ENCODE data around the gene CDH22.

CDH22 gene

DNA sequence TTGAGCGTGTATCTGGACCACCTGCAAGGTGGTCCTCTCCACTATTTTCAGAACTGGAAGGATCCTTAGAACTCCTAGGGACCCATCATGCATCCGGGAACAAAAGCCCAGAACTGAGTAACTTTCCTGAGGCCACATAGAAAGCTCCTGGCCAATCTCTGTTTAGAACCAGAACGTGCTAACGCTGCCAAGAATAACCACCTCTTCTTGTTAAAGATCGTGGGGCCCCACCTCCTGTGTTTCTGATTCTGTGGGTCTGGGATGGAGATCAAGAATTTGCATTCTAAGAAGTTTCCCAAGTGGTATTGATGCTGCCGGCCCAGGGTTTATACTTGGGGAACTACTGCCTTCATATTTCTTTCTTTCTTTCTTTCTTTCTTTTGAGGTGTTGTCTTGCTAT, 176.9 kb downstream of the CDH22 start:
- Mint-ChIP-seq H3K4me1 (peaks cover 61 to 68% of the 10 kb centered on the region in 2 donors), H3K4me3 (peak overlapping the region; percentile 20 to 63), H3K9me3 (no peaks in the 10 kb centered on the region), H3K36me3 (peaks cover 18 to 30% of the 10 kb centered on the region in 2 donors), H3K27me3 (peaks cover 0 to 12% of the 10 kb centered on the region in 2 donors), H3K27ac (peak overlapping the region; percentile 83)
- no peak for DNase-seq
- peak; percentile 2 to 6 for ATAC-seq (replicated peaks)

DNA sequence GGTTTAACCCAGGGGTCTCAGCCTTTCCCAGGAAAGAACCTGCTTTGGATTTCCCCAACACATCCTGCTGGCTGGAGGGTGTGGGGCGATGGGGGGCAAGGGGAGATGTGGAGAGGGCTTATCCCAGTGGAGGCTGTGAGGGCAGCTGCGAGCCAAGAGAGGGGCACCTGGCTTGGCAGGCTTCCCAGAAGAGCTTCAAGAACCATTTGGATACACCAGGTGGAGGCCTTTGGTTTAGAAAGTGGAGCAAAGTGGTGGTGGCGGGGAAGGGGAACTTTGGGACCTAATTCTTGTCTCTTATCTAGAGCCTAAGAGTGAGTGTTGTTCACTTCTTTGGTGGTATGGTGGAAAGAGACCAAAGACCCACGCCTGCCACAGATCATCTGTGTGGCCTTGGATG, 177.8 kb downstream of the CDH22 start:
- Mint-ChIP-seq H3K36me3 (peaks cover 25 to 39% of the 10 kb centered on the region in 2 donors), H3K4me1 (peaks cover 61 to 73% of the 10 kb centered on the region in 2 donors), H3K27me3 (peaks cover 0 to 5% of the 10 kb centered on the region in 2 donors), H3K4me3 (peak overlapping the region in 1 of 2 donors; percentile 47), H3K9me3 (no peaks in the 10 kb centered on the region), H3K27ac (peak overlapping the region; percentile 85)
- ATAC-seq (replicated peaks) (peak; percentile 19 to 30), DNase-seq (peak; percentile 26)

DNA sequence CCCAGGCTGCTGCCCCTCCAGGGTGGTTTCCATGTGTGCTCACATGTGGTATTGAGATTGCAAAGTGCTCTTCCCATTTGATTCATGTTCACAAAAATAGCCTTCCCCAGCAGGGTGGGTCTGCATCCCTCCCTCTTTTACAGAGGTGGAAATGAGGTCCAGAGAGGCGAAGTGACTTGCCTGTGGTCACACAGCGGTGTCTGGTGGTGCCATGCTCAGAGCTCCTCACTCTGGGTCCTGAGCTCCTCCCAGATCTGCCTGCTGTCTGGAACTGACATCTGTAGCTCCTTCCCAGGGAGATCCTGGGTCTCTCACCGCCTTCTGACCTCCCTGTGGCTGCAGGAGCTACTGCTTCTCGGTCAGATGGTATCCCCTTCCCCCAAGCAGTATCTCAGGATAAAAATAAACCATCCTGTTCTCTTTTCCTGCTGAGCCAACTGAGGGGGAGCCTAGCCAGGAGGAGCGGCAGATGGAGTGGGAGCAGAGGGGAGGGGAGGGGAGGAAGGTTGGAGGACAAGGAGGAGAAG, 178.3 kb downstream of the CDH22 start:
- no peaks in the 10 kb centered on the region for H3K9me3 Mint-ChIP-seq
- H3K4me1 Mint-ChIP-seq, result peaks cover 62 to 76% of the 10 kb centered on the region in 2 donors
- peak overlapping the region; percentile 47 to 50 for H3K4me3 Mint-ChIP-seq
- ATAC-seq (replicated peaks) (peak; percentile 36 to 43), DNase-seq (peak; percentile 37)
- peak overlapping the region; percentile 85 for H3K27ac Mint-ChIP-seq
- peaks cover 26 to 42% of the 10 kb centered on the region in 2 donors for H3K36me3 Mint-ChIP-seq
- H3K27me3 Mint-ChIP-seq, result peaks cover 0 to 4% of the 10 kb centered on the region in 2 donors

DNA sequence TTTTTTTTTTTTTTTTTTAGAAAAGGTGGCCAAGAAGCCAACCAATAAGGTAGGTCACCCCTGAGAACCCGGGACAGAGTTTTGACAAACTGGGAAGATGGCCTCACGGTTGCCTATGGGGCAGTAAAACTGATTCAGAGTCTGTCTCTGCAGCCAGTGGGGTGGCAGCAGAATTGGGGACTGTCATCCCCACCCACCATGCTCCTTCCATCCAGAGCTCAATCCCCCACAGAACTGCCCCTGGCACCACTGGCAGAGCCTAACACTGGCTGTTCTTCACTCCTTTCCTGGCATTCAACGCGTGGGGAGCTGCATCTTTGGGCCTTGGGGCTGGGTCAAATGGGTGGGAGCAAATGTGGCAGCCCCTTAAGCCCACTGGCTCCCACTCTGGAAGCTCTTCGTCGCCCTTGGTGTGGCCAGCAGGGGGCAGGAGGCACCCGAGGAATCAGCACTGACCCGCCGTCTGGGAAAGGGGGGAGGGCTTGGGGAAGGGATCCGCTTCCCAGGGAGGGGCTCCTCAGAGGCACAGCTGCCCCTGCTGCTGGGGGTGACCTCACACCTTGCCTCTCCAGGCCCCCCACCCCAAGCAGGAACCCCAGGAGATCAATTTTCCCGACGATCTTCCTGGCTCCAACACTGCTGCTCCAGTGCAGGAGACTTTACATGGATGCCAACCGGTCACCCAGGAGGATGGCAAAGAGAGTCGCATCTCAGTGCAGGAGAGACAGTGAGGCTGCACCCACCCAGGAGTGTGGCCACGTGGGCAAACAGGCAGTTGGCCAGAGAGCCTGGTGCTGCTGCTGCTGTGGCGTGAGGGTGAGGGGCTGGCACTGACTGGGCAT, 179.8 kb downstream of the CDH22 start:
- DNase-seq, result no peak
- H3K27me3 Mint-ChIP-seq, result no peaks in the 10 kb centered on the region
- peaks cover 71 to 89% of the 10 kb centered on the region in 2 donors for H3K4me1 Mint-ChIP-seq

DNA sequence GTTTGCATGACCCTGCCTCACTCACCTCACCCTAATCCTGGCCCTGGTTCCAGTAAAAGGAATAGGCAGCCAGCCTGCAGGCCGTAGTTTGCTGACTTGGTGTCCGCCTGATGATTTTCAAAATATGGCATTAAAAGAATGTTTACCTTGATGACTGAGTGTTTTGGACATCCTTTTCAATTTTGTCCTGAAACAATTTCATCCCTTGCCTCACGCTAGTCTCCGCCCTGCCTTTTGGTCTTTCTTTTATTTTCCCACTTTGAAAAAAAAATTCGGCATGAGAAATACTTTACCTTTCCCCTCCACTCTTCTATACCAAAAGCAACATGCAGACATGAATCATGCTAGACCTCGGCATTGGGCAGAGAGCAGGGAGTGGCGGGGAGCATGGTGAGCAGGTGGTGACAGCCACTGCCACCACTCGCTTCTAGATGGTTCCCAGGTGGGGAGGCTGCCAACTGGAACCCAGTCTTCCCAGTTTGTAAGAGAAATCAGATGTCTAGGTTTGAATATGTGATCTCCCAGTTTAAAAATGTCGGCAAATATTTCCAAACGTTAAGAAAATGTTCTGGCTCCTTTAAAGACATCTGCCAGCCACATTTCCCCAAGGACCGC, 180.8 kb downstream of the CDH22 start:
- DNase-seq (no peak), ATAC-seq (replicated peaks) (no peak)
- H3K4me1 Mint-ChIP-seq, result peaks cover 71 to 90% of the 10 kb centered on the region in 2 donors
- H3K4me3 Mint-ChIP-seq, result peak overlapping the region in 1 of 2 donors; percentile 9
- no peaks in the 10 kb centered on the region for H3K9me3 Mint-ChIP-seq
- H3K36me3 Mint-ChIP-seq, result peaks cover 45 to 62% of the 10 kb centered on the region in 2 donors
- H3K27me3 Mint-ChIP-seq, result no peaks in the 10 kb centered on the region
- H3K27ac Mint-ChIP-seq, result peak overlapping the region; percentile 7

More for the DNA sequence above, 179.8 kb downstream of the CDH22 start:
- Mint-ChIP-seq H3K4me3 (peak overlapping the region; percentile 26 to 59), H3K36me3 (peaks cover 36 to 53% of the 10 kb centered on the region in 2 donors), H3K27ac (peak overlapping the region; percentile 89), H3K9me3 (no peaks in the 10 kb centered on the region)
- ATAC-seq (replicated peaks), result no peak

DNA sequence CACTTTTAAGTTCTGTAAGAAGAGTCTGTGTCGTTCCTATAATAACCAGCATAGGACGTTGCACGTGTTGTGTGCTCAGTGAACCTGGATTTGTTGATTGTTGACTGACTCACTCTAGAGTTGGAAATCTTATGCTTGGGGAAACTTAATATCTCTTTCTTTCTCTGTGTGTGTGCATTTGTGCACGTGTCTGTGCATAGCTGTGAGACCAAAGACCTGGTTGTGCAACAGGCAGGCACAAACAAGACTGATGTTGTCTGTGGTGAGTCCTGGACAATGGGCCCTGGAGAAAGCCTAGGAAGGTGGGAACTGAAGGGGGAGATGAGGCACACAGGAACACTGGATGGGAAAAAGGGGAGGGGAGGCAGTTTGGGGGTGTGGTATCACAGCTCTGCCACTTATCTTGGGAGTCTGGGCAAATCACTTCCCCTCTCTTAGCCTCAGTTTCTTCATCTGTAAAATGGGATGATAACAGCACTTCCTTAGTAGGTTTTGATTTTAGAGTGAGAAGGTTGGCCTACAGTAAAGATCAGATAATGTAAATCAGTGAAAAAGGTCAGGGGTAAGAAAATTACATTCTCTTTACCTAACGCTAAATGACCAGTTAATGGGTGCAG, 181.8 kb downstream of the CDH22 start:
- peak overlapping the region; percentile 38 for H3K27ac Mint-ChIP-seq
- H3K27me3 Mint-ChIP-seq, result no peaks in the 10 kb centered on the region
- DNase-seq (no peak), ATAC-seq (replicated peaks) (no peak)
- peak overlapping the region in 1 of 2 donors; percentile 8 for H3K4me3 Mint-ChIP-seq
- no peaks in the 10 kb centered on the region for H3K9me3 Mint-ChIP-seq
- H3K36me3 Mint-ChIP-seq, result peaks cover 54 to 71% of the 10 kb centered on the region in 2 donors
- peaks cover 73 to 91% of the 10 kb centered on the region in 2 donors for H3K4me1 Mint-ChIP-seq
